IMR-90 (cell line): ENCODE measurements around the gene RPS10. TPM values are rescaled to one million over a fixed set of nuclear protein-coding genes. Genes with fewer than 3 reads are reported as not detected.

Experiments used
- ATAC-seq: fragments of 200-7000 bp; cut with Tn5 transposase; 2 replicates; pipeline ENCODE4 v1.9.1; 2020; ENCODE audit warnings: low read depth, mild to moderate bottlenecking, moderate library complexity
- BruUV-seq: library from RNA; stranded (reverse); fragments of 400-500 nt; replicated peaks from 2 replicates; lab custom pipeline; 2021; lab: Mats Ljungman, UMichigan
- CTCF ChIA-PET: fragments of 300-600 bp; formaldehyde crosslinking; extraction: SDS; loops from one replicate; lab custom pipeline; 2021; ENCODE audit warnings: antibody characterized with exemption; lab: Yijun Ruan, JAX
- POLR2A ChIA-PET: fragments of 300-600 bp; sonication (Branson Sonifier 250); formaldehyde crosslinking; loops from one replicate; lab custom pipeline; 2022; ENCODE audit warnings: antibody characterized with exemption; ENCODE audit not compliant: unreplicated experiment; lab: Charles Lee
- DNase-seq: peaks from one replicate; pipeline ENCODE4 v3.0.0; 2013
- H2AFZ ChIP-seq: replicated peaks from 2 replicates; pipeline ENCODE3; 2013; ENCODE audit warnings: low read length, mild to moderate bottlenecking; ENCODE audit not compliant: poor library complexity
- H2AK5ac ChIP-seq: 2 replicates; pipeline ENCODE4 v1.6.1; 2013; ENCODE audit warnings: low read depth, low read length, inconsistent platforms
- H2AK9ac ChIP-seq: replicated peaks from 2 replicates; pipeline ENCODE3; 2013; ENCODE audit warnings: mild to moderate bottlenecking, low read depth, low read length, moderate library complexity; ENCODE audit not compliant: poor library complexity
- H2BK120ac ChIP-seq: 2 replicates; pipeline ENCODE4 v1.6.1; 2013; ENCODE audit warnings: low read depth, low read length, inconsistent platforms
- H2BK15ac ChIP-seq: 3 replicates; pipeline ENCODE4 v1.6.1; 2013; ENCODE audit warnings: low read depth, low read length, inconsistent platforms
- H2BK20ac ChIP-seq: 2 replicates; pipeline ENCODE4 v1.6.1; 2013; ENCODE audit warnings: low read depth, mild to moderate bottlenecking, inconsistent platforms, low read length, moderate library complexity
- H2BK5ac ChIP-seq: 2 replicates; pipeline ENCODE4 v1.6.1; 2013; ENCODE audit warnings: mild to moderate bottlenecking, low read depth, low read length, inconsistent platforms; ENCODE audit not compliant: poor library complexity, severe bottlenecking
- H3K14ac ChIP-seq: replicated peaks from 2 replicates; pipeline ENCODE4 v1.6.1; 2013; ENCODE audit warnings: low read depth, low read length, inconsistent platforms
- H3K18ac ChIP-seq: 2 replicates; pipeline ENCODE4 v1.6.1; 2013; ENCODE audit warnings: low read depth, low read length, control low read depth
- H3K23ac ChIP-seq: 2 replicates; pipeline ENCODE4 v1.6.1; 2013; ENCODE audit warnings: low read depth, low read length, inconsistent platforms
- H3K27ac ChIP-seq: 2 replicates; pipeline ENCODE4 v1.5.1; 2013; ENCODE audit warnings: mild to moderate bottlenecking, control low read depth, low read length; ENCODE audit not compliant: insufficient read depth
- H3K27me3 ChIP-seq: 2 replicates; pipeline ENCODE4 v1.6.1; 2013; ENCODE audit warnings: low read length; ENCODE audit not compliant: control insufficient read depth, insufficient read depth
- H3K36me3 ChIP-seq: 2 replicates; pipeline ENCODE4 v1.6.1; 2013; ENCODE audit warnings: low read length, mixed read lengths; ENCODE audit not compliant: control insufficient read depth, insufficient read depth
- H3K4ac ChIP-seq: 2 replicates; pipeline ENCODE4 v1.6.1; 2013; ENCODE audit warnings: low read depth, low read length, inconsistent platforms
- H3K4me1 ChIP-seq: 2 replicates; pipeline ENCODE4 v1.6.1; 2013; ENCODE audit warnings: low read length, mixed read lengths; ENCODE audit not compliant: control insufficient read depth, insufficient read depth
- H3K4me2 ChIP-seq: 2 replicates; pipeline ENCODE4 v1.6.1; 2013; ENCODE audit warnings: low read depth, mild to moderate bottlenecking, control low read depth, low read length, moderate library complexity
- H3K4me3 ChIP-seq: 2 replicates; pipeline ENCODE4 v1.5.1; 2013; ENCODE audit warnings: low read depth, mild to moderate bottlenecking, control low read depth, low read length, moderate library complexity; ENCODE audit not compliant: insufficient read depth
- H3K56ac ChIP-seq: 2 replicates; pipeline ENCODE4 v1.6.1; 2013; ENCODE audit warnings: low read length, inconsistent platforms; ENCODE audit not compliant: insufficient read depth; ENCODE audit errors: extremely low read depth
- H3K79me1 ChIP-seq, 2 experiments: 2 replicates each; pipeline ENCODE4 v1.6.1; 2013; ENCODE audit warnings: low read length in 2 of 2, inconsistent platforms in 1 of 2, low read depth in 1 of 2
- H3K9ac ChIP-seq: 2 replicates; pipeline ENCODE4 v1.6.1; 2013; ENCODE audit warnings: low read depth, low read length, control low read depth
- H3K9me1 ChIP-seq: 2 replicates; pipeline ENCODE4 v1.6.1; 2013; ENCODE audit warnings: low read length, inconsistent platforms; ENCODE audit not compliant: insufficient read depth
- H3K9me3 ChIP-seq: 2 replicates; pipeline ENCODE4 v1.6.1; 2013; ENCODE audit warnings: low read length; ENCODE audit not compliant: control insufficient read depth, insufficient read depth
- H4K20me1 ChIP-seq: 2 replicates; pipeline ENCODE4 v1.6.1; 2013; ENCODE audit warnings: low read length, inconsistent platforms; ENCODE audit not compliant: insufficient read depth
- H4K5ac ChIP-seq: 2 replicates; pipeline ENCODE4 v1.6.1; 2013; ENCODE audit warnings: mild to moderate bottlenecking, low read depth, low read length, control low read depth
- H4K8ac ChIP-seq, 2 experiments: 2 replicates each; pipeline ENCODE4 v1.6.1; 2013; ENCODE audit warnings: low read depth in 2 of 2, low read length in 2 of 2, control low read depth in 1 of 2, inconsistent platforms in 1 of 2
- H4K91ac ChIP-seq: 2 replicates; pipeline ENCODE4 v1.6.1; 2013; ENCODE audit warnings: low read depth, low read length, inconsistent platforms; ENCODE audit not compliant: insufficient read depth
- BHLHE40 ChIP-seq: fragments of 150-350 bp; IDR thresholded peaks from 2 replicates; pipeline ENCODE4 v1.6.1; 2016; ENCODE audit warnings: mild to moderate bottlenecking, low read depth, low read length
- CEBPB ChIP-seq: IDR thresholded peaks from 2 replicates; pipeline ENCODE4 v1.6.1; 2012; ENCODE audit warnings: low read depth, low read length, improper control_type of control experiment
- FOS ChIP-seq: fragments of 150-350 bp; IDR thresholded peaks from 2 replicates; pipeline ENCODE4 v1.6.1; 2016; ENCODE audit warnings: low read depth, low read length
- MAZ ChIP-seq: IDR thresholded peaks from 2 replicates; pipeline ENCODE4 v1.6.1; 2012; ENCODE audit warnings: low read depth, mild to moderate bottlenecking, low read length, improper control_type of control experiment, moderate library complexity, borderline replicate concordance
- MXI1 ChIP-seq: IDR thresholded peaks from 2 replicates; pipeline ENCODE4 v1.6.1; 2012; ENCODE audit warnings: low read depth, mild to moderate bottlenecking, low read length, moderate library complexity, borderline replicate concordance
- NFE2L2 ChIP-seq: fragments of 150-350 bp; IDR thresholded peaks from 2 replicates; pipeline ENCODE4 v1.6.1; 2016; ENCODE audit warnings: low read depth, mild to moderate bottlenecking, low read length
- POLR2A ChIP-seq: IDR thresholded peaks from 2 replicates; pipeline ENCODE4 v1.6.1; 2012; ENCODE audit warnings: mild to moderate bottlenecking, low read depth, low read length
- RAD21 ChIP-seq: IDR thresholded peaks from 2 replicates; pipeline ENCODE4 v1.6.1; 2012; ENCODE audit warnings: low read length, improper control_type of control experiment
- RFX5 ChIP-seq: IDR thresholded peaks from 2 replicates; pipeline ENCODE4 v1.8.0; 2012; ENCODE audit warnings: low read depth, mild to moderate bottlenecking, low read length, moderate library complexity
- SMC3 ChIP-seq: fragments of 150-350 bp; IDR thresholded peaks from 2 replicates; pipeline ENCODE4 v1.6.1; 2016; ENCODE audit warnings: low read depth, mild to moderate bottlenecking, antibody characterized with exemption, low read length, moderate library complexity
- WGBS, 2 experiments: methylation state at CpG; one replicate each; pipeline versions ENCODE4 v1.1.5 to v1.1.7; 2013; ENCODE audit warnings: missing lambda C conversion rate in 2 of 2; ENCODE audit not compliant: insufficient read length in 1 of 2; ENCODE audit errors: extremely low coverage in 2 of 2; 5-methylcytosine and 5-hydroxymethylcytosine counted together
- dilution Hi-C: fragments of 300-500 bp; cut with HindIII; formaldehyde crosslinking; loops from one replicate; pipeline ENCODE4 v1.14.3; 2018; ENCODE audit warnings: low sequenced_read_pairs; ENCODE audit not compliant: unreplicated experiment
- in situ Hi-C: fragments of 300-500 bp; cut with MboI; formaldehyde crosslinking; loops from 3 replicates; pipeline ENCODE4 v1.14.3; 2019; ENCODE audit warnings: low sequenced_read_pairs, inconsistent platforms, mixed read lengths
- intact Hi-C: fragments of 100-400 bp; cut with micrococcal nuclease; formaldehyde crosslinking; loops from 2 replicates; pipeline ENCODE4 v1.10.0; 2022
- polyA plus RNA-seq, 3 experiments: library from polyadenylated mRNA; depleted of rRNA; stranded (reverse); fragments of >200 nt; gene quantifications; 2 replicates each; pipeline ENCODE4 v1.2.3, GENCODE V29; 2012; ENCODE audit warnings: low replicate concordance in 1 of 3
- total RNA-seq: library from RNA; depleted of rRNA; stranded (reverse); fragments of >200 nt; gene quantifications from 2 replicates; pipeline ENCODE4 v1.2.3, GENCODE V29; 2012
- TF ChIP-seq, protein P1 (sequence below): fragments of 150-350 bp; IDR thresholded peaks from 2 replicates; pipeline ENCODE4 v1.6.1; 2017; ENCODE audit warnings: mild to moderate bottlenecking, antibody characterized with exemption, low read length, low read depth
- TF ChIP-seq, protein P2 (sequence below): conservative IDR thresholded peaks from 2 replicates; pipeline ENCODE4 v1.5.1; 2012; ENCODE audit warnings: mild to moderate bottlenecking, low read depth, low read length, improper control_type of control experiment

The RPS10 gene
- total and polyA plus RNA-seq, 2 of the 4 experiments (the other 2 are of a cell fraction): 5,462 to 5,584 TPM

DNA sequence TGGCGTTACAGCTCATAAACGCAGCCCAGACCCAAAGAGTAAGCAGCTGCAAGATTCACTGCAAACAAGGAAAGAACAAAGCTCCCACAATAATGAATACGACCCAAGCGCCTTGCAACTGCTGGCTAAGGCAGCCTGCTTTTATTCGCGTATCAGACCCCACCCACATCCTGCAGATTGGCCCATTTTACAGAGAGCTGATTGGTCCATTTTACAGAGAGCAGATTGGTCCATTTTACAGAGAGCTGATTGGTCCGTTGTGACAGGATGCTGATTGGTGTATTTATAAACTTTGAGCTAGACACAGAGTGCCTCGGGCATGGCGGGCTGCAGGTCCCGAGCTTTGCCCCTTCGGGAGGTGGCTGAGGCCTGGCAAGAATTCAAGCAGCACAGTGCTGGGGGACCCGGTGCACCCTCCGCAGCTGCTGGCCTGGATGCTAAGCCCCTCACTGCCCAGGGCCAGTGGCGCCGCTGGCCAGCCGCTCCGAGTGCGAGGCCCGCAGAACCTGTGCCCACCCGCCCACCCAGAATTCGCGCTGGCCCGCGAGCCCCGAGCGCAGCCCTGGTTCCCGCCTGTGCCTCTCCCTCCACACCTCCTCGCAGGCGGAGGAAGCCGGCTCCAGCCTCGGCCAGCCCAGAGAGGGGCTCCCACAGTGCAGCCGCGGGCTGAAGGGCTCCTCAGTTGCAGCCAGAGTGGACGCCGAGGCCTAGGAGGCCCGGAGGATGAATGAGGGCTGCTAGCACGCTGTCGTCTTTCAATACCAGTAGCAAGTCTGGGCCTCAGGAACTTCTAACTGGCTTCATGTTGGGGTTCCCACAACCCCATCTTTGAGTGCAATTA is 11.2 kb upstream of the RPS10 start:
- dilution Hi-C loops: no loop called here
- H3K4ac ChIP-seq: no peak overlapping the region

More for the DNA sequence above, 11.2 kb upstream of the RPS10 start:
- BruUV-seq: no TSS peak
- H3K14ac ChIP-seq: no peak overlapping the region
- no peaks in the 10 kb centered on the region for H3K79me1 ChIP-seq
- H3K23ac ChIP-seq: no peak overlapping the region
- CTCF ChIA-PET: no interaction called here
- H3K4me2 ChIP-seq: no peak overlapping the region
- DNase-seq: no peak
- H3K4me3 ChIP-seq: no peak overlapping the region
- intact Hi-C loops (no loop called here), in situ Hi-C loops (no loop called here)
- H3K4me1 ChIP-seq: no peaks in the 10 kb centered on the region
- H3K18ac ChIP-seq: no peak overlapping the region
- no peak overlapping the region for H4K91ac ChIP-seq
- H3K56ac ChIP-seq: no peak overlapping the region
- ATAC-seq: no peak
- H2AK9ac ChIP-seq: no peak overlapping the region
- H2BK120ac ChIP-seq: no peak overlapping the region
- H2BK15ac ChIP-seq: no peak overlapping the region
- H3K27me3 ChIP-seq: peaks cover 9% of the 10 kb centered on the region
- H2BK5ac ChIP-seq: no peak overlapping the region
- no peak overlapping the region for H2BK20ac ChIP-seq
- H4K8ac ChIP-seq: no peak overlapping the region
- WGBS, 2 experiments: no CpG with 5 or more reads among the region's 38 CpGs
- no peak for TF ChIP-seq CEBPB
- TF ChIP-seq POLR2A: no peak
- TF ChIP-seq, protein P1, sequence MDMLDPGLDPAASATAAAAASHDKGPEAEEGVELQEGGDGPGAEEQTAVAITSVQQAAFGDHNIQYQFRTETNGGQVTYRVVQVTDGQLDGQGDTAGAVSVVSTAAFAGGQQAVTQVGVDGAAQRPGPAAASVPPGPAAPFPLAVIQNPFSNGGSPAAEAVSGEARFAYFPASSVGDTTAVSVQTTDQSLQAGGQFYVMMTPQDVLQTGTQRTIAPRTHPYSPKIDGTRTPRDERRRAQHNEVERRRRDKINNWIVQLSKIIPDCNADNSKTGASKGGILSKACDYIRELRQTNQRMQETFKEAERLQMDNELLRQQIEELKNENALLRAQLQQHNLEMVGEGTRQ: no peak
- no peak for TF ChIP-seq NFE2L2
- no peak for TF ChIP-seq MXI1
- TF ChIP-seq RAD21: no peak
- TF ChIP-seq FOS: no peak
- TF ChIP-seq SMC3: no peak
- TF ChIP-seq, protein P2, sequence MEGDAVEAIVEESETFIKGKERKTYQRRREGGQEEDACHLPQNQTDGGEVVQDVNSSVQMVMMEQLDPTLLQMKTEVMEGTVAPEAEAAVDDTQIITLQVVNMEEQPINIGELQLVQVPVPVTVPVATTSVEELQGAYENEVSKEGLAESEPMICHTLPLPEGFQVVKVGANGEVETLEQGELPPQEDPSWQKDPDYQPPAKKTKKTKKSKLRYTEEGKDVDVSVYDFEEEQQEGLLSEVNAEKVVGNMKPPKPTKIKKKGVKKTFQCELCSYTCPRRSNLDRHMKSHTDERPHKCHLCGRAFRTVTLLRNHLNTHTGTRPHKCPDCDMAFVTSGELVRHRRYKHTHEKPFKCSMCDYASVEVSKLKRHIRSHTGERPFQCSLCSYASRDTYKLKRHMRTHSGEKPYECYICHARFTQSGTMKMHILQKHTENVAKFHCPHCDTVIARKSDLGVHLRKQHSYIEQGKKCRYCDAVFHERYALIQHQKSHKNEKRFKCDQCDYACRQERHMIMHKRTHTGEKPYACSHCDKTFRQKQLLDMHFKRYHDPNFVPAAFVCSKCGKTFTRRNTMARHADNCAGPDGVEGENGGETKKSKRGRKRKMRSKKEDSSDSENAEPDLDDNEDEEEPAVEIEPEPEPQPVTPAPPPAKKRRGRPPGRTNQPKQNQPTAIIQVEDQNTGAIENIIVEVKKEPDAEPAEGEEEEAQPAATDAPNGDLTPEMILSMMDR: no peak
- TF ChIP-seq MAZ: no peak
- no peak for TF ChIP-seq RFX5
- no peak for TF ChIP-seq BHLHE40
- no peaks in the 10 kb centered on the region for H3K9me1 ChIP-seq
- no peaks in the 10 kb centered on the region; the same call in 1 of the 2 replicates for H3K9me3 ChIP-seq
- H2AK5ac ChIP-seq: no peak overlapping the region
- H2AFZ ChIP-seq: no peak overlapping the region
- H3K9ac ChIP-seq: no peak overlapping the region
- no peaks in the 10 kb centered on the region for H3K36me3 ChIP-seq
- H4K20me1 ChIP-seq: no peaks in the 10 kb centered on the region
- no peak overlapping the region for H3K27ac ChIP-seq
- no peak overlapping the region for H4K5ac ChIP-seq
- POLR2A ChIA-PET: no interaction called here
